COLO668 (cell line): ENCODE data around the gene XAGE5.
"Not testable (repeated sequence)": the region's sequence is repeated elsewhere in the genome, so short reads cannot be mapped to it uniquely, and the experiment has no call there.

Source experiments
- DNase-seq: peaks from one replicate; lab custom pipeline; 2025; ENCODE audit not compliant: unreplicated experiment; lab: John Stamatoyannopoulos, UW

Gene XAGE5

GRCh38 chrX:52811065-52811625, at the start of gene XAGE5:
Gene XAGE5 (plus strand): TSS chrX:52811287. CDS start chrX:52812567, 1,280 bp downstream.
- no peak for DNase-seq

GRCh38 chrX:52765983-52766382, 45.1 kb upstream of the XAGE5 start:
- DNase-seq = not testable (repeated sequence)

GRCh38 chrX:52773504-52773903, 37.6 kb upstream of the XAGE5 start:
- not testable (repeated sequence) for DNase-seq

GRCh38 chrX:52797327-52797726, 13.8 kb upstream of the XAGE5 start, which contains the start of gene SPANXN5:
Gene SPANXN5 (minus strand): TSS chrX:52797427. CDS start chrX:52797348, 79 bp downstream.
- DNase-seq = not testable (repeated sequence)

- DNase-seq = not testable (repeated sequence)
Observed at GRCh38 chrX:52804876-52805275, 6.2 kb upstream of the XAGE5 start.

- no peak for DNase-seq
Observed at GRCh38 chrX:52819788-52820187, 8.7 kb downstream of the XAGE5 start.

GRCh38 chrX:52821079-52821760, 10.1 kb downstream of the XAGE5 start:
- DNase-seq = no peak

- DNase-seq = no peak
Observed at GRCh38 chrX:52824608-52825007, 13.5 kb downstream of the XAGE5 start.

GRCh38 chrX:52830551-52830950, 19.5 kb downstream of the XAGE5 start:
- no peak for DNase-seq

- no peak for DNase-seq
Observed at GRCh38 chrX:52839137-52839536, 28.1 kb downstream of the XAGE5 start.

GRCh38 chrX:52843619-52844018, 32.5 kb downstream of the XAGE5 start:
- not testable (repeated sequence) for DNase-seq

GRCh38 chrX:52852110-52852860, 41.2 kb downstream of the XAGE5 start:
- DNase-seq = no peak

- not testable (repeated sequence) for DNase-seq
Observed at GRCh38 chrX:52856991-52857525, 46.0 kb downstream of the XAGE5 start.

GRCh38 chrX:52865343-52865998, 54.4 kb downstream of the XAGE5 start:
- no peak for DNase-seq
